Ovary (tissue), 9 donors: Measurements from ENCODE around the gene MED27. TPM values are rescaled to one million over a fixed set of nuclear protein-coding genes. Genes with fewer than 3 reads are reported as not detected.

Source experiments
- DNase-seq, 5 donors: peaks; one replicate each; pipeline ENCODE4 v3.0.0-alpha.2; 2019 to 2020
- H3K27ac ChIP-seq, 2 donors: fragments of 200-600 bp; one replicate each; pipeline versions ENCODE4 v1.5.1 to v1.8.0; 2019 to 2022
- H3K27me3 ChIP-seq: fragments of 200-600 bp; one replicate; pipeline ENCODE4 v1.8.0; 2022
- H3K36me3 ChIP-seq: fragments of 200-600 bp; sonication (generic); one replicate; pipeline ENCODE4 v1.5.1; 2019
- H3K4me1 ChIP-seq: one replicate; pipeline ENCODE4 v1.8.1; 2013; ENCODE audit warnings: mild to moderate bottlenecking, moderate library complexity; ENCODE audit not compliant: insufficient read depth
- H3K4me3 ChIP-seq: fragments of 200-600 bp; sonication (generic); one replicate; pipeline ENCODE4 v1.5.1; 2017
- H3K9me3 ChIP-seq, 2 donors: fragments of 200-600 bp in 1 of 2; sonication (generic) in 1 of 2; one replicate each; pipeline versions ENCODE4 v1.5.1 to v1.8.1; 2013 to 2019; ENCODE audit warnings: mild to moderate bottlenecking in 1 of 2, moderate library complexity in 1 of 2
- CTCF ChIP-seq, 3 donors: fragments of 450-650 bp in 2 of 3; fragments of 200-600 bp in 1 of 3; IDR thresholded peaks; one replicate each; pipeline versions ENCODE4 v1.5.1 to v1.8.0; 2016 to 2022; ENCODE audit warnings: antibody characterized with exemption in 3 of 3, mild to moderate bottlenecking in 1 of 3
- EP300 ChIP-seq: sonication (generic); formaldehyde crosslinking; IDR thresholded peaks from one replicate; pipeline ENCODE4 v1.6.1; 2017; ENCODE audit warnings: antibody characterized with exemption
- POLR2A ChIP-seq: fragments of 450-650 bp; IDR thresholded peaks from one replicate; pipeline ENCODE4 v1.6.1; 2017; ENCODE audit warnings: antibody characterized with exemption, mild to moderate bottlenecking, moderate library complexity
- WGBS, 3 donors: extraction: QIAGEN DNeasy Blood & Tissue Kit in 1 of 3; methylation state at CpG; one replicate each; pipeline versions ENCODE4 v1.1.5 to v1.1.7; 2013 to 2017; 5-methylcytosine and 5-hydroxymethylcytosine counted together
- intact Hi-C, 4 donors: fragments of 100-400 bp; cut with DNase I; formaldehyde crosslinking; loops; one replicate each; pipeline versions ENCODE4 v1.11.0 to v1.15.1; 2022 to 2023
- polyA plus RNA-seq, 2 donors: library from polyadenylated mRNA; stranded (reverse); fragments of 200-250 nt in 1 of 2; fragments of 350-450 nt in 1 of 2; fragmentation: Illumina TruSeq in 1 of 2; extraction: RNeasy Lipid Tissue Mini Kit (QIAGEN cat#74804) in 1 of 2; gene quantifications; one replicate each; pipeline ENCODE4 v1.2.3, GENCODE V29; 2013 to 2014
- total RNA-seq, 7 donors: library from RNA; depleted of rRNA in 2 of 7; stranded (reverse); fragments of >200 nt in 2 of 7; fragmentation: NEBNext Ultra II Directional in 3 of 7; extraction: Animal tissue kit (Norgen Biotek cat#: 25700) in 3 of 7; gene quantifications; one replicate each; pipeline versions ENCODE4 v1.1.0 to v1.2.4, GENCODE V29; 2016 to 2023
- donor health status: DM: no; HTN: no; CAD: no; lungs with moderate emphysema.
- donor health status: DM: no; HTN: no; CAD: no.
- donor health status: Bipolar disorder and iron deficiency.
- donor health status: DM: yes; HTN: yes; CAD: no.
- donor health status: DM: no; HTN: no; CAD: no.
- donor health status: DM: yes; HTN: yes; CAD: no.

MED27 gene
- total and polyA plus RNA-seq, 9 donors, result 7.6 to 24.9 (median 17.4) TPM

GRCh38 chr9:131854896-131855613, 224.6 kb downstream of the MED27 start:
- no peaks in the 10 kb centered on the region for H3K27me3 ChIP-seq
- DNase-seq, result no peak
- TF ChIP-seq CTCF (IDR thresholded peaks at IDR 0.05) (no peak), POLR2A (no peak), EP300 (no peak)
- 19 to 25% (median 23%) methylated on average over 21 of the region's 21 CpGs for WGBS, 3 donors
- H3K4me3 ChIP-seq, result no peak overlapping the region
- intact Hi-C loops, result no loop called here
- H3K9me3 ChIP-seq, result no peaks in the 10 kb centered on the region
- no peaks in the 10 kb centered on the region for H3K4me1 ChIP-seq
- no peaks in the 10 kb centered on the region for H3K36me3 ChIP-seq
- H3K27ac ChIP-seq, result no peak overlapping the region

GRCh38 chr9:131854334-131854733, 225.3 kb downstream of the MED27 start:
- Histone ChIP-seq H3K36me3 (no peaks in the 10 kb centered on the region), H3K27me3 (no peaks in the 10 kb centered on the region), H3K9me3 (no peaks in the 10 kb centered on the region), H3K4me1 (no peaks in the 10 kb centered on the region), H3K27ac (no peak overlapping the region), H3K4me3 (no peak overlapping the region)
- intact Hi-C loops, result no loop called here
- TF ChIP-seq CTCF (IDR thresholded peaks at IDR 0.05), result no peak
- TF ChIP-seq POLR2A, result no peak
- TF ChIP-seq EP300, result no peak
- 52 to 63% (median 57%) methylated on average over 8 of the region's 8 CpGs for WGBS, 3 donors
- no peak for DNase-seq

GRCh38 chr9:131853434-131853833, 226.2 kb downstream of the MED27 start:
- H3K4me1 ChIP-seq, result no peaks in the 10 kb centered on the region
- TF ChIP-seq EP300 (no peak), CTCF (IDR thresholded peaks at IDR 0.05) (no peak), POLR2A (no peak)
- no peaks in the 10 kb centered on the region for H3K36me3 ChIP-seq
- intact Hi-C loops, result no loop called here
- DNase-seq, result no peak
- WGBS, 3 donors, result 84 to 94% (median 87%) methylated on average over 7 of the region's 7 CpGs
- no peaks in the 10 kb centered on the region for H3K9me3 ChIP-seq
- H3K27me3 ChIP-seq, result no peaks in the 10 kb centered on the region
- no peak overlapping the region for H3K4me3 ChIP-seq
- H3K27ac ChIP-seq, result no peak overlapping the region

GRCh38 chr9:131851414-131851813, 228.3 kb downstream of the MED27 start:
- Histone ChIP-seq H3K27me3 (no peaks in the 10 kb centered on the region), H3K36me3 (no peaks in the 10 kb centered on the region), H3K27ac (no peak overlapping the region), H3K4me3 (no peak overlapping the region), H3K4me1 (no peaks in the 10 kb centered on the region), H3K9me3 (no peaks in the 10 kb centered on the region)
- intact Hi-C loops, result no loop called here
- 46 to 59% (median 47%) methylated on average over 7 of the region's 7 CpGs for WGBS, 3 donors
- TF ChIP-seq EP300 (no peak), POLR2A (no peak), CTCF (IDR thresholded peaks at IDR 0.05) (no peak)
- no peak for DNase-seq
